IPS-20b (cell line): ENCODE data around the gene DYSF.

Source experiments
- H3K27ac ChIP-seq: one replicate; pipeline ENCODE4 v1.5.1; 2013; ENCODE audit warnings: low read length
- H3K27me3 ChIP-seq: 2 replicates; pipeline ENCODE4 v1.6.1; 2013; ENCODE audit warnings: mild to moderate bottlenecking, low read length, inconsistent platforms; ENCODE audit not compliant: insufficient read depth
- H3K36me3 ChIP-seq: 2 replicates; pipeline ENCODE4 v1.6.1; 2013; ENCODE audit warnings: low read depth, mild to moderate bottlenecking, inconsistent platforms, low read length, moderate library complexity; ENCODE audit not compliant: insufficient read depth
- H3K4me1 ChIP-seq: 2 replicates; pipeline ENCODE4 v1.6.1; 2013; ENCODE audit warnings: mild to moderate bottlenecking, control low read depth, inconsistent platforms, low read length, moderate library complexity; ENCODE audit not compliant: insufficient read depth
- H3K4me3 ChIP-seq: 2 replicates; pipeline ENCODE4 v1.5.1; 2013; ENCODE audit warnings: mild to moderate bottlenecking, low read length, inconsistent platforms
- H3K9ac ChIP-seq: 2 replicates; pipeline ENCODE4 v1.6.1; 2013; ENCODE audit warnings: low read depth, mild to moderate bottlenecking, inconsistent platforms, low read length, moderate library complexity
- H3K9me3 ChIP-seq: 2 replicates; pipeline ENCODE4 v1.6.1; 2013; ENCODE audit warnings: mild to moderate bottlenecking, low read depth, low read length, inconsistent platforms; ENCODE audit not compliant: insufficient read depth

The DYSF gene

DNA sequence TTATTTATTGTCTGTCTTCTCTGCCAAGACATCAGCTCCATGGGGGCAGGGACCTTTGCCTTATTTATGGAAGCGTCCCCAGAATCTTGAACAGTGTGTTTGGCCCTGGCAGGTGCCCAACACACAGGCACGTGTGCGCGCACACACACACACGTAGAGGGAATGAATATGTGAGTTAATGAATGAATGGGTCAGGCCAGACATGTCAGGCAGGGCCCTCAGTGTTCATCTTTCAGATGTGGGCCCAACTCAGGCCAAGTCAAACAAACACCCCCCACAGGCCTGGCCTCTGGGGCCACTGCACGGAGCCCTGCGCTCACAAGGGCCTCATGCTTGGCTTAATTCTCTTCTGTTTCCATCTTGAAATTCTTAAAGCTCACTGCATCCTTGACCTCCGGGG lies 54.1 kb downstream of the DYSF start:
- Histone ChIP-seq H3K36me3 (no peaks in the 10 kb centered on the region), H3K4me3 (no peak overlapping the region), H3K27ac (no peak overlapping the region)

DNA sequence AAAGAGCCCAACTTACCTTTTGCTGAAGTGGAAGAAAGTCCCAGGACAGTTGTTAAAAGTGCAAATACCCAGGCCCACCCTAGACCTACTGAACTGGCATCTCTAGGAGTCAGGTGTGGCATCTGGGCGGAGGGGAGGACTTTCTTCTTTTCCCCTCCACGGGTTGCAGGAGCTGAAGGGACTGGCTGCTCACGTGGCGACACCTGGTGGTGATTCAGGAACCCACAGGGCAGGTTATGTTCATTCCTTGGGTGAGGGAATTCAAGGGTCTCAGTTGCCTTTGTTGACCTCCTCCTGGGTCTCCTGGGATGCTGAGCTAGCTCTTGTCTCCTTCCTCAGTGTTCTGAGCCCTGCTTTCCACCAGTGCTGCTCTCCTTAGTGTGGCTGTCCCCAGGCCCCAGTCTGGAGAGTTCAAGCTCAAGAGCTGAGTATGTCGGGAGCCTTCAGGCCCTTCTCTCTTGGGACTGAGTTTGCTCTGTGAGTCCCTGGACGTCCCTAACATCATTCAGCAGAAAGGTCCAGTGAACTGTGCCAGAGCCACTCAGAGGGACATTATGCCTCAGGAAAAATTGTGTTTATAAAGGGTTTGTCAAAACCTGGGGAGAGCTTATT lies 56.9 kb downstream of the DYSF start:
- Histone ChIP-seq H3K27me3 (no peaks in the 10 kb centered on the region), H3K9me3 (no peaks in the 10 kb centered on the region; the same call in 1 of the 2 replicates), H3K4me1 (no peaks in the 10 kb centered on the region), H3K4me3 (no peak overlapping the region), H3K36me3 (no peaks in the 10 kb centered on the region), H3K9ac (no peak overlapping the region), H3K27ac (no peak overlapping the region)

More for the DNA sequence above, 54.1 kb downstream of the DYSF start:
- no peak overlapping the region for H3K9ac ChIP-seq
- H3K4me1 ChIP-seq, result no peaks in the 10 kb centered on the region
- H3K27me3 ChIP-seq, result no peaks in the 10 kb centered on the region
- H3K9me3 ChIP-seq, result no peaks in the 10 kb centered on the region; the same call in 1 of the 2 replicates

DNA sequence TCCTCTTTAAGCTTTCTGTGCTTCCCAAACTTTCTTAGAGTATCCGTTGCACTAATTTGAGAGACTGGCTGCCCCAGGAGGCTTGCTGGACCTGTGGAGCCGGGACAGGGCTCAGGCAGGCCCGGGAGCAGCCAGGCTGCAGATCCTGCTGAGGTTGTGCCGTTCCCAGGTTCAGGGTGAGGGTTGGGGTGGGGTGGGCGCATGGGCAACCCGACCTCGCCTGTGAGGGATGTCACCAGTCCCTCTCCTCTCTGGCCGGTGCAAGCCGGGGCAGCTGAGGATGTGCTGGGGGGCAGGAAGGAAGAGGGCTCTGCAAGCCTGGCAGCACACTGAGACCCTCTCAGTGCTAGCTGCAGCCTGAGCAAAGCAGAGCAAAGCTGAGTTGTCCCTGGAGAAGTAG lies 57.6 kb downstream of the DYSF start:
- Histone ChIP-seq H3K27ac (no peak overlapping the region), H3K9me3 (no peaks in the 10 kb centered on the region; the same call in 1 of the 2 replicates), H3K9ac (no peak overlapping the region), H3K27me3 (no peaks in the 10 kb centered on the region), H3K36me3 (no peaks in the 10 kb centered on the region), H3K4me1 (no peaks in the 10 kb centered on the region), H3K4me3 (no peak overlapping the region)

DNA sequence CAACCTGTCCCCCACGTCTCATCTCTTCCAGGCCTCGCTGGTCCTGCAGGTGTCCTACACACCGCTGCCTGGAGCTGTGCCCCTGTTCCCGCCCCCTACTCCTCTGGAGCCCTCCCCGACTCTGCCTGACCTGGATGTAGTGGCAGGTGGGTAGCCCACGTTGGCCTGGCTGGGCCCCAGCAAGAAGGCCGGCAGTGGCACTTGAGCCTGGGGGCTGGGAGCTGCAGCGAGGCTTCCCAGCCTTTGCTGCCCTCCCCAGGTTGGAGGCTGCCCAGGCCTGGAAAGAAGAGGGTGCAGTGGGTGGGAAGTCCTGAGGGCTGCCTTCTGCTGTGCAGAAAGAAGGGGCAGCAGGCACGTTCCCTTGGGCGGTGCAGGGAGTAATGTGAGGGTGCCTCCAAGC lies 58.4 kb downstream of the DYSF start:
- no peak overlapping the region for H3K9ac ChIP-seq
- no peaks in the 10 kb centered on the region for H3K36me3 ChIP-seq
- H3K27me3 ChIP-seq, result no peaks in the 10 kb centered on the region

DNA sequence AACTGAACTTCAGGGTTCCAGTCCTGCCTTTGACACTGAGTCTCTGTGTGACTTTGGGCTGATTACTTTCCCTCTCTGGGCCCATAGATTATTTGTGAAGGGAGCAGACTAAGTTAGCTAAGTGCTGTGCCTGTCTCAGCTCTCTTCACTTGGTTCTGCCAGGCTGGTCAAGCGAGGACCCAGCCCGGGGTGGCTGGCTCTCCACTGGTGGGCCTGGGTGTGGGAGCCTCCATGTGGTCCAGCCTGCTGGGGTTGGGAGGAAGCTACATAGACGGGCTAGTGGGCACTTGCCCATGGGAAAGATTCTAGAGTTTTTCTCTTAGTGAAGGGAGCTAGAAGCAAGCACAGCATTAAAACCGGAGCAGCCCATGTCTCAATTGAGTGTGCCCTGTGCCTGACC lies 59.0 kb downstream of the DYSF start:
- no peak overlapping the region for H3K27ac ChIP-seq
- H3K9ac ChIP-seq, result no peak overlapping the region
- no peak overlapping the region for H3K4me3 ChIP-seq
- H3K4me1 ChIP-seq, result no peaks in the 10 kb centered on the region
- no peaks in the 10 kb centered on the region; the same call in 1 of the 2 replicates for H3K9me3 ChIP-seq
- no peaks in the 10 kb centered on the region for H3K27me3 ChIP-seq
- no peaks in the 10 kb centered on the region; the same call in 1 of the 2 replicates for H3K36me3 ChIP-seq

More for the DNA sequence above, 58.4 kb downstream of the DYSF start:
- Histone ChIP-seq H3K4me1 (no peaks in the 10 kb centered on the region), H3K27ac (no peak overlapping the region), H3K9me3 (no peaks in the 10 kb centered on the region; the same call in 1 of the 2 replicates), H3K4me3 (no peak overlapping the region)

DNA sequence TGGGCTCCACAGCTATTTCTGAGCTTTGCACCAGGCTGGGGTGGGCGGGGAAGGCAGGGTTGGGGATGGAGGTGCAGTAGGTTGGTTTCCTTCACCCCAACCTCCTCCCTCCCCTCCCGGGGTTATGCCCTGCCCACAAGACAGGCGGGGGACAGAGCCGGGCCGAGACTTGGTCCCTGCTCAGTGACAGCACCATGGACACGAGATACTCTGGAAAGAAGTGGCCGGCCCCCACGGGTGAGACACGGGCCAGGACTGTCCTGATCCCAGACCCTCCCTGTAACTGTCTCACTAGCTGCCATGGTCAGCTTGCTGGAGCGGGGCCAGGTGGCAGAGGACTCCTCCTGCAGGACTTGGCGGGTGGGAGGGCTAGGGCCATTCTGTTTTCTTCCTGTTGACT lies 59.7 kb downstream of the DYSF start:
- H3K9ac ChIP-seq, result no peak overlapping the region
- H3K4me3 ChIP-seq, result no peak overlapping the region
- no peak overlapping the region for H3K27ac ChIP-seq
- no peaks in the 10 kb centered on the region; the same call in 1 of the 2 replicates for H3K9me3 ChIP-seq
- no peaks in the 10 kb centered on the region for H3K27me3 ChIP-seq
- no peaks in the 10 kb centered on the region; the same call in 1 of the 2 replicates for H3K36me3 ChIP-seq
- H3K4me1 ChIP-seq, result no peaks in the 10 kb centered on the region

DNA sequence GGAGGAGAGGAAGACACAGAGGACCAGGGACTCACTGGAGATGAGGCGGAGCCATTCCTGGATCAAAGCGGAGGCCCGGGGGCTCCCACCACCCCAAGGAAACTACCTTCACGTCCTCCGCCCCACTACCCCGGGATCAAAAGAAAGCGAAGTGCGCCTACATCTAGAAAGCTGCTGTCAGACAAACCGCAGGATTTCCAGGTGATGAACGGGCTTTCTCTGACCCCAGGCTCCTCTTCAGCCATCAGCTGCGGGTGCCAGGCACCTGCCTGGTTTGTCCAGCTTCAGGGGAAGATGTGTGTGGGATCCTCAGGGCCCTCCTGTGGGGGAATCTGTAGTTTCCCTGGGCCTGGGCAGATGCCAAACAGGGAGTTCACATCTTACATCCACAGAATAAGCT lies 60.4 kb downstream of the DYSF start:
- no peaks in the 10 kb centered on the region for H3K27me3 ChIP-seq
- H3K4me1 ChIP-seq, result no peaks in the 10 kb centered on the region
- no peaks in the 10 kb centered on the region; the same call in 1 of the 2 replicates for H3K9me3 ChIP-seq
- H3K4me3 ChIP-seq, result no peak overlapping the region
- H3K27ac ChIP-seq, result no peak overlapping the region
- H3K9ac ChIP-seq, result no peak overlapping the region
- no peaks in the 10 kb centered on the region; the same call in 1 of the 2 replicates for H3K36me3 ChIP-seq

DNA sequence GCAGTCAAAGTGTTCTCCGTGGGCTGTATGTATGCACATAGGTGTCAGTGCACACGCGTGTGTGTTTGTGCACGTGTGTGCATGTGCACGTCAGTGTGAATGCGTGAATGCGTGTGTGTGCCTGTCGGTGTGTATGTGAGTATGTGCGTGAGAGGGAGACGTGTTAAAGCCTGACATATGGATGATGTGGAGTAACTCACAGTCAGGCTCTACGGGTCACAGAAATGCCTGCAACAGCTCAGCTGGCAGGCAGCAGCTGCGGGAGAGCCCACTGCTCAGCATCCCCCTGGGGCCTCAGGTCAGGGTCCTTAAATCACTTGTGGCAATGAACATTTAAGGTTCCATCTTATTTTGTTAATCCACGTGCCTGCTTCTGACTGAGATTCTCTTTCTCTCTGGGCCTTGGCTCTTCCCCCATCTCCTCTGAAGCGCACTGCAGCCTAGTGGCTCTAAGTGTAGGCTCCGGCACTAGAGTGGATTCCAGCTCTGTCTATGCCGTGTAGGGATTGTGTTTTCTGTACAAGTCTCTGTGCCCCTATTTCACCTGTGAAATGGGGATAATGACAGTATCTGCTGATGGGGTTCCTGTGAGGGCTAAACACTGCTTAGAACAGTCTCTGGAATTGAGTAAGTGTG lies 63.0 kb downstream of the DYSF start:
- Histone ChIP-seq H3K4me3 (no peak overlapping the region), H3K9ac (no peak overlapping the region), H3K9me3 (no peaks in the 10 kb centered on the region), H3K4me1 (no peaks in the 10 kb centered on the region), H3K36me3 (no peaks in the 10 kb centered on the region; the same call in 1 of the 2 replicates), H3K27me3 (no peaks in the 10 kb centered on the region), H3K27ac (no peak overlapping the region)

DNA sequence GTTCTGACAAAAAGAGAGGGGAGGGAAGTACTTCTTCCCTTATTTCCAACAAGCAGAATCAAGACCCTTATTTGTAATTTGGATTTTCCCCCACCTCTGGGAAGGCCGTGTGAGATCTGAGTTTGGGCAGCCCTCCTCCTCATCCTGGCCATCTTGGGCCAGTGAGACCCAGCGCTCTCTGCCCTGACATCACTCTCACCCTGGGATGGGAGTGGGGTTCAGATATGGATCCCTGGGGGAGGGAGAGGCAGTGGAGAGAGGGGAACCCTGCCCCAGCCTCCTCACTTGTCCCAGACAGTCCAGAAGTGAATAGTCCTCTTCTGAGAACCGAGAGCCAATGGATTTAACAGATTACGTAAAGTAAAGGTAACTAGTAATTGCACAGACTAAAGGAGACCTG lies 64.5 kb downstream of the DYSF start:
- no peaks in the 10 kb centered on the region for H3K9me3 ChIP-seq
- H3K27ac ChIP-seq, result no peak overlapping the region
- H3K27me3 ChIP-seq, result no peaks in the 10 kb centered on the region

DNA sequence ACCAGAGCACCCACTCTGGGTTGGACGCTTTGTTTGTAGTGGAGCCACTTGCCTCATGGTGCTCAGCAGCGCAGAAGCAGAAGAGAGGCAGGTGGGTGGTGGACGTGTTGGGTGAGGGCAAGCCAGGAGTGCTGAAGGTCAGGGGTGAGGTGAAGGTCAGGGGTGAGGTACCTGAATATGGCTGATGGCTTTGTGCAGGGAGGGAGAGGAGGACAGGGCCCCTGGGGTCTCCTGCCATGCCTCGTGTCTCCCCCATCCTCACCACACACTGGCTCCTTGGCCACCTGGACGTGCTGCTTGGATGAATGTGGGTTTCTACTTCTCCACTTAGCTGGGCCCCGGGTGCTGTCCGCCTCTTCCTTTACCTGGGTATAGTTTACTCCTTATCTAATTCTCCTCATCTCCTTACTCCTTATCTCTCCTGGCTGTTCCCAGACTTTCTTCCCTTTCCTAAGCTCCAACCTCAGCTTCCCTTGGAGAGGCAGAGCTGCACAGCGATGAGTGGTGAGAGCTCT lies 68.1 kb downstream of the DYSF start:
- H3K4me1 ChIP-seq, result no peaks in the 10 kb centered on the region; the same call in 1 of the 2 replicates

More for the DNA sequence above, 64.5 kb downstream of the DYSF start:
- Histone ChIP-seq H3K4me1 (no peaks in the 10 kb centered on the region), H3K9ac (no peak overlapping the region), H3K36me3 (no peaks in the 10 kb centered on the region; the same call in 1 of the 2 replicates), H3K4me3 (no peak overlapping the region)

DNA sequence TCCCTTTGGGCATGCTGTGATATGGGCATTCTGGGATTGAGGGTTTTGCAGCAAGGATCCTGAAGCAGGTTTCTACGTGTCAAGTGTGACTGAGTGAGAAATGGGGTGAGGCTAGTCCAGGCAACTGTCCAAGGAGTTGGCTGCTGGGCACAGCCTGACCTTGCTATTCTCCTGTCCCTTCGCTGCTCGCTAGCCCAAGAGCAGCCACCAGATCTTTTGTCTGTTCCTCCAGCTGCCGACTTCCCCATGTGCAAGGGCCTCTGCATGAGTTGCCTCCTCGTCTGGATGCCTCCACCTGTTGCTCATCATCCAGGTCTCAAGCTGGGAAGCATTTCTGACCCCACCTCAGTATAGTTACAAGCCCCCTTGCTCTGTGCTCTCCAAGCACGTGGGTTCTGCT lies 71.1 kb downstream of the DYSF start:
- no peaks in the 10 kb centered on the region for H3K36me3 ChIP-seq
- H3K4me3 ChIP-seq, result no peak overlapping the region
- H3K9ac ChIP-seq, result no peak overlapping the region
- H3K9me3 ChIP-seq, result no peaks in the 10 kb centered on the region
- no peaks in the 10 kb centered on the region for H3K27me3 ChIP-seq
- peaks cover 11% of the 10 kb centered on the region for H3K4me1 ChIP-seq
- no peak overlapping the region for H3K27ac ChIP-seq

More for the DNA sequence above, 68.1 kb downstream of the DYSF start:
- Histone ChIP-seq H3K36me3 (no peaks in the 10 kb centered on the region; the same call in 1 of the 2 replicates), H3K27me3 (no peaks in the 10 kb centered on the region), H3K4me3 (no peak overlapping the region), H3K27ac (no peak overlapping the region), H3K9ac (no peak overlapping the region), H3K9me3 (no peaks in the 10 kb centered on the region)

DNA sequence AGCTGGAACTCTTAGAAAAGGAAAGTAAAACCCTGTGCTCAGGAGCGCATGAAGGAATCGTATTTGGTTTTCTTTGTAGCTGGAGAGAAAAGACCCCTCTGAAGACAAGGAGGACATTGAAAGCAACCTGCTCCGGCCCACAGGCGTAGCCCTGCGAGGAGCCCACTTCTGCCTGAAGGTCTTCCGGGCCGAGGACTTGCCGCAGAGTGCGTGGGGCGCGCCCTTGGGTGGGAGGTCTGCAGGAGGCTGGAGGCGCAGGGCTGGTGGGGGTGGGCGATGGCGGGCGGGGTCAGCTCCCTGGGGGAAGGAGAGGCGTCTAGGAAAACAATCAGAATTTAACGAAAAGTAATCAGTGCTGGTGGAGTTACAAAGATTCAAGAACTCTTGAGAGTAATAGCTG lies 72.8 kb downstream of the DYSF start:
- H3K4me3 ChIP-seq, result no peak overlapping the region
- H3K27ac ChIP-seq, result no peak overlapping the region
- H3K36me3 ChIP-seq, result no peaks in the 10 kb centered on the region
- no peaks in the 10 kb centered on the region for H3K27me3 ChIP-seq
- H3K9ac ChIP-seq, result no peak overlapping the region
- H3K4me1 ChIP-seq, result peaks cover 11% of the 10 kb centered on the region
- no peaks in the 10 kb centered on the region for H3K9me3 ChIP-seq
